Measurements from ENCODE around the gene SMAD2. TPM values are rescaled to one million over a fixed set of nuclear protein-coding genes. Genes with fewer than 3 reads are reported as not detected.

Gene SMAD2
- total RNA-seq, 1 donor from 2014 or later = 97.3 TPM

DNA sequence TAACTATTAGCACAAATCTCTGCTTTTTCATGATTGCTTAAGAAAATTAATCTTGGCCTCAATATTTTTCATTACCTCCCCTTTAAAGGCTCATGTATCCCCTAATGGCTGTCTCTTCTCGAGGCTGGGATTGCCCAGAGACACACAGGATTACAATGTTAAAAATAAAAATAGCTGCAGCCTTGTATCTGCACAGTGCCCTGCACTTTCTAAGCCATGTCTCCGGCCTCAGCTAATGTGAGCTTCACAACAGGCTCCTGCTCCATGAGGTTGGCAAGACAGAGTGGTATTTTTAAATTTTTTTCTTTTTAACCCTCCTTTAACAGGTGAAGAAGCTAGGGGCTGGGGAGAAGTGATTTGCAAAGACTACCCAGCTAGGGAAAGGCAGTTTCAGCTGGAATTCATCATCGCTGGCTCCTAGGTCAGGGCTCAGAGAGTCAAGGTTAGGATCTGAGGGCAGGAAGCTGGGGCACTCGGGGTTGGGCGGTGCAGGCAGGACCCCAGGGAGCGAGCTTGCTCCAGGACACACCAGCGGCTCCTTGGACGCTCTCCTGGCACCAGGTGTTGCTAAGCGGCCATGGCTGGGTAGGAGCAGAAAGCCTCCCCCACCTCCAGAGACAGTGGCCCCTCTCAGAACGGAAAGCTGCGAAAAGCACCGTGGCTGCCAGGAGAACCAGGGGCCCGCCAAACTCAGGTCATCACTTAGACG is 135.6 kb downstream of the SMAD2 start:
- ChIA-PET POLR2A (no interaction called here), CTCF (no interaction called here)
- Mint-ChIP-seq H3K4me3 (no peak overlapping the region), H3K36me3 (ENCODE audit: low read depth) (no peaks in the 10 kb centered on the region), H3K27me3 (peaks cover 29% of the 10 kb centered on the region), H3K4me1 (no peaks in the 10 kb centered on the region), H3K9me3 (no peaks in the 10 kb centered on the region), H3K27ac (no peak overlapping the region)
- ATAC-seq (ENCODE audit: low read depth) (no peak), DNase-seq (no peak)
- TF ChIP-seq, protein P1, sequence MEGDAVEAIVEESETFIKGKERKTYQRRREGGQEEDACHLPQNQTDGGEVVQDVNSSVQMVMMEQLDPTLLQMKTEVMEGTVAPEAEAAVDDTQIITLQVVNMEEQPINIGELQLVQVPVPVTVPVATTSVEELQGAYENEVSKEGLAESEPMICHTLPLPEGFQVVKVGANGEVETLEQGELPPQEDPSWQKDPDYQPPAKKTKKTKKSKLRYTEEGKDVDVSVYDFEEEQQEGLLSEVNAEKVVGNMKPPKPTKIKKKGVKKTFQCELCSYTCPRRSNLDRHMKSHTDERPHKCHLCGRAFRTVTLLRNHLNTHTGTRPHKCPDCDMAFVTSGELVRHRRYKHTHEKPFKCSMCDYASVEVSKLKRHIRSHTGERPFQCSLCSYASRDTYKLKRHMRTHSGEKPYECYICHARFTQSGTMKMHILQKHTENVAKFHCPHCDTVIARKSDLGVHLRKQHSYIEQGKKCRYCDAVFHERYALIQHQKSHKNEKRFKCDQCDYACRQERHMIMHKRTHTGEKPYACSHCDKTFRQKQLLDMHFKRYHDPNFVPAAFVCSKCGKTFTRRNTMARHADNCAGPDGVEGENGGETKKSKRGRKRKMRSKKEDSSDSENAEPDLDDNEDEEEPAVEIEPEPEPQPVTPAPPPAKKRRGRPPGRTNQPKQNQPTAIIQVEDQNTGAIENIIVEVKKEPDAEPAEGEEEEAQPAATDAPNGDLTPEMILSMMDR (IDR thresholded peaks at IDR 0.05) = no peak
- intact Hi-C loops (cut with micrococcal nuclease) = no loop called here

DNA sequence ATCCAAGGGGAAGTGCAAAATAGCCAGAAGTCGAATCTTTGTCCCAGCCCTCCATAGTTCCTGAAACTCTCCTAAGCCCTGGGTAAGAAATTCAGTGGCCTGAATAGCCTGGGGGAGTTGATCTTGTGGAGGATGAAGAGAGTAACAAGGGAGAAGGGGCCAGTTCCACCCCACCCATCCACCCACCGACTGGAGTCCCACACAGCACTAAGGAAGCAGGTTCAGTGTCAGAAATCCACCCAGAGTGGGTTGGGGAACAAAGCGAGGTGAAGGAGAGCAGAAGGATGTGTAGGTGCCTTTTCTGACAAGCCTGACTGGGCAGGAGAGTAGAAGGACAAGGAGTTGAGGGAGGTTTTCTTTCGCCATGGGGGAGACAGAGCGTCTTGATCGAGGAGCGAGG is 136.8 kb downstream of the SMAD2 start:
- DNase-seq (no peak), ATAC-seq (ENCODE audit: low read depth) (no peak)
- intact Hi-C loops (cut with micrococcal nuclease) = no loop called here
- Mint-ChIP-seq H3K36me3 (ENCODE audit: low read depth) (no peaks in the 10 kb centered on the region), H3K4me1 (no peaks in the 10 kb centered on the region), H3K9me3 (no peaks in the 10 kb centered on the region), H3K27me3 (peaks cover 25% of the 10 kb centered on the region), H3K4me3 (no peak overlapping the region), H3K27ac (no peak overlapping the region)
- POLR2A ChIA-PET = no interaction called here
- CTCF ChIA-PET = no interaction called here
- TF ChIP-seq, protein P1 (IDR thresholded peaks at IDR 0.05) = no peak

DNA sequence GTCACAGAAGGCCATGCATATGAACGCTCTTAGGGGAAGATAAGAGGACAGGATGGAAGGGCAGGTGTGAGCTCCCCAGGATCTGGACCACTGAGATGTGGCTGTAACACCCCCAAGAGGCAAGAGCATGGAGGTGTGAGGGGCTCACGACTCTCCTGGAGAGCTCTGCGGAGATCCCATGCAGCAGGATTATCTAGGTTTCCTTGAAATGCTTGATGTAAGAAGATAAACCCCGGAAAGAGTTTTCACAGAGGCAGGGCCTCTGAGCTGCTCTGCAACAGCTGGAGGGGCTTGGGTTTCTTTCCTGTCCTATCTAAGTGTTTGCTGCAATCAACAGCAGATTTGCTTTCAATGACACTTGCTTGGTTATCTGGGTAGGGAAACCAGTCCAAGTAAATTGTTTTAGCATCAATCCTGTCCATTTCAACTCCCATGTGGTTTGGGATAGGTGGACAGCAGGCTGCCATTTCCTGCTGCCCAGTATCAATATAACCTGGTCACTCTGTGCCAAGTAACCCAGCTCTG is 138.9 kb downstream of the SMAD2 start:
- intact Hi-C loops (cut with micrococcal nuclease) = no loop called here
- TF ChIP-seq, protein P1 (IDR thresholded peaks at IDR 0.05) = no peak
- Mint-ChIP-seq H3K36me3 (ENCODE audit: low read depth) (no peaks in the 10 kb centered on the region), H3K27me3 (peaks cover 22% of the 10 kb centered on the region), H3K9me3 (no peaks in the 10 kb centered on the region), H3K4me1 (no peaks in the 10 kb centered on the region), H3K27ac (no peak overlapping the region), H3K4me3 (no peak overlapping the region)
- POLR2A ChIA-PET = no interaction called here
- ATAC-seq (ENCODE audit: low read depth) (no peak), DNase-seq (no peak)
- CTCF ChIA-PET = no interaction called here

DNA sequence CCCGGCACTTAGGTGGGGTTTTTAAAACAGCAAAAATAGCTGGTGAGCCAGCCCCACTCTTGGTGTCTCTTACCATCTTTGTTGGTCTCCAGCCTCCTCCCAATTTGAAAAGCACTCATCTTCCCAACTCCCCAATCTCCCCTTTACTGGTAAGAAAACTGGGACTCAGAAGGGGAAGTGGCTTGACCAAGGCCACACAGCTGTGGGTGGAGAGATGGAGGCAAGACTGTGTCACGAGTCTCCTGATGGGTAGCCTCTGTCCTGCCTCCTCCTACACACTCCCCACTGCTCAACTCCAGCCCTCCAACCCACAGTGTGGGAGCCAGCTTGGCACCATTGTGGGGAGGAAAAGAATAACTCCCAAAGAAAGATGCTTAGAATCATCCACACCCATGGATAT is 140.4 kb downstream of the SMAD2 start:
- peaks cover 2% of the 10 kb centered on the region for H3K9me3 Mint-ChIP-seq
- no peak for DNase-seq
- H3K4me3 Mint-ChIP-seq = no peak overlapping the region
- H3K4me1 Mint-ChIP-seq = no peaks in the 10 kb centered on the region
- ATAC-seq (ENCODE audit: low read depth) = no peak
- intact Hi-C loops (cut with micrococcal nuclease) = no loop called here
- ChIA-PET POLR2A (no interaction called here), CTCF (no interaction called here)
- TF ChIP-seq, protein P1 (IDR thresholded peaks at IDR 0.05) = no peak
- H3K27me3 Mint-ChIP-seq = peaks cover 15% of the 10 kb centered on the region
- H3K36me3 Mint-ChIP-seq (ENCODE audit: low read depth) = no peaks in the 10 kb centered on the region
- H3K27ac Mint-ChIP-seq = no peak overlapping the region

DNA sequence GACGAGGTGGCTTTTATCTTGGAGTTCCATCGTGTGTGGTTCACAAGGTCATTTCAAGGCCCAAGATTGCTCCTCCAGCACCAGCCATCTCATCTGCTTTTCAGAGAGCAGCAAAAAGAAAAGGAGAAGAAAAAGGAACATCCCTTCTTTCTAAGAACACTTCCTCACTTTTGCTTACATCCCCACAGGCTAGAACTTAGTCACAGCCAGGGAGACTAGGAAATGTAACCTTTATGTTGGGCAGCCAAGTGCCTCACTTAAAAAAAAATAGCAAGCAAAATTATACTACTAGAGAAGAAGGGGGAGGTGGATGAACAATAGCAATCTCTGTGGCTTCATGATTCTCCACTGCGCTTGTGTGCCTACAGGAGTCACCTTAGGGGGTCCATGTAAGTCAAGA is 141.8 kb downstream of the SMAD2 start:
- H3K27me3 Mint-ChIP-seq = peaks cover 11% of the 10 kb centered on the region
- POLR2A ChIA-PET = no interaction called here

More for the DNA sequence above, 141.8 kb downstream of the SMAD2 start:
- no peak overlapping the region for H3K27ac Mint-ChIP-seq
- H3K4me1 Mint-ChIP-seq = no peaks in the 10 kb centered on the region
- peaks cover 2% of the 10 kb centered on the region for H3K36me3 Mint-ChIP-seq (ENCODE audit: low read depth)
- CTCF ChIA-PET = no interaction called here
- DNase-seq = no peak
- H3K9me3 Mint-ChIP-seq = peaks cover 10% of the 10 kb centered on the region
- intact Hi-C loops (cut with micrococcal nuclease) = no loop called here
- no peak for ATAC-seq (ENCODE audit: low read depth)
- TF ChIP-seq, protein P1 (IDR thresholded peaks at IDR 0.05) = no peak
- H3K4me3 Mint-ChIP-seq = no peak overlapping the region

Data from activated B cell treated with CpG ODN at 0.5 μM for 24 hours (primary cell).